ENCODE data around the gene ODF2. TPM values are rescaled to one million over a fixed set of nuclear protein-coding genes. Genes with fewer than 3 reads are reported as not detected.

The ODF2 gene
- total and polyA plus RNA-seq, 2 experiments from 2014 or later: 17.5 to 26.9 TPM

DNA sequence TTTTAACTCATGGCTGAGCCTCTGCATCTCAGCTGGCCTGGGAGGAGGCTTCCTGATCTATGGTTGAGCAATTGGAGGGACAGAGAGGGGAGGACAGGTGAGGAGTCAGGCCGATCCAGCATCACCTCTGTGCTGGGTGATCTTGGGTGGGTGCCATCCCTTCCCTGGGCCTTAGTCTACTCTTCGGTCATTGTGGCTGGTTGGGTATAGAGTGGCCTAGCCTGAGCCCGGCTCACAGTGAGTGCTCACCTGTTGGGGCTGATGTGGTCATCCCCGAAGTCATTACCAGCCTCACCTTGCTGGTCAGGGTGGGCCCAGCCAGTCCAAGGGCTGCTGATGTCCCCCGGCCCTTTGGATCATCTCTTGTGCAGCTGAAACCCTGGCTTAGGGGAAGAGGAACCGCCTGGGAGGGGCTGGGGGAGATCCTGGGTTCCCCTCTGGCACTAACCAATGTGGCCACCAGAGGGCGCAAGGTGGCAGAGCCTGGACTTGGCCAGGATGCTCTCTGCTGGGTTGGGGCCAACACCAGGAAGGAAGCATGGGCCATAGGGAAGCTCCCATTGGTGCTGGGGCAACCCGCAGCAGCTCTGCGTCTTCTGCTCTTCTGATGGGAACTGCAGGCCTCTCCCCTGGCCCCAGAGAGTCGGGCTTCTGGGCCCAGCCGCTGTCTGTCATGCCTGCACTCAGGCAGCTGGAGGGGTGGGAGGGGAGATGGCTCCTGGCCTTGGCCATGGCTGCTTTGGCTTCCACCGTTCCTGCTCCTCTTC lies 17.3 kb upstream of the ODF2 start:
- Mint-ChIP-seq H3K27ac (no peak overlapping the region), H3K4me3 (no peak overlapping the region), H3K27me3 (ENCODE audit: insufficient read depth, low read depth, poor library complexity) (peaks cover 3% of the 10 kb centered on the region), H3K36me3 (ENCODE audit: low read depth) (no peaks in the 10 kb centered on the region), H3K4me1 (peaks cover 3% of the 10 kb centered on the region; the same call in 1 of the 3 replicates), H3K9me3 (no peaks in the 10 kb centered on the region)
- DNase-seq (ENCODE audit: low spot score) (peak; percentile 95), ATAC-seq (peak; percentile 99)
- Histone ChIP-seq H3K9me2 (ENCODE audit: insufficient read depth) (no peaks in the 10 kb centered on the region), H3K4me3 (no peak overlapping the region), H3K27me3 (ENCODE audit: insufficient read depth) (no peaks in the 10 kb centered on the region), H4K20me1 (replicated peaks; ENCODE audit: insufficient read depth) (no peaks in the 10 kb centered on the region), H3F3A (replicated peaks; ENCODE audit: low read depth) (0 out of 2 replicates have a peak, but pooled peaks cover 8% of the 10 kb centered on the region), H3K4me2 (no peak overlapping the region), H3K79me2 (replicated peaks; ENCODE audit: insufficient read depth) (no peaks in the 10 kb centered on the region), H3K4me1 (ENCODE audit: insufficient read depth) (no peaks in the 10 kb centered on the region), H2AFZ (peak overlapping the region; percentile 94), H3K27ac (ENCODE audit: low read depth) (no peak overlapping the region), H3K36me3 (ENCODE audit: insufficient read depth) (no peaks in the 10 kb centered on the region)
- TF ChIP-seq CTCF (conservative IDR thresholded peaks at IDR 0.05; ENCODE audit: low read depth in 2 of 2) (peak; percentile 93 to 99), ZNF462 (CRISPR knock-in tag; IDR thresholded peaks at IDR 0.05) (peak; percentile 58; the same call in 1 of the 2 replicates), POLR2AphosphoS5 (IDR thresholded peaks at IDR 0.05; ENCODE audit: low read depth) (no peak)

Data from GM23338 (cell line).